ENCODE measurements around the gene SWAP70. TPM values are rescaled to one million over a fixed set of nuclear protein-coding genes. Genes with fewer than 3 reads are reported as not detected.

SWAP70 gene
- total RNA-seq = 21.4 and 53.4 TPM in 2 replicates

DNA sequence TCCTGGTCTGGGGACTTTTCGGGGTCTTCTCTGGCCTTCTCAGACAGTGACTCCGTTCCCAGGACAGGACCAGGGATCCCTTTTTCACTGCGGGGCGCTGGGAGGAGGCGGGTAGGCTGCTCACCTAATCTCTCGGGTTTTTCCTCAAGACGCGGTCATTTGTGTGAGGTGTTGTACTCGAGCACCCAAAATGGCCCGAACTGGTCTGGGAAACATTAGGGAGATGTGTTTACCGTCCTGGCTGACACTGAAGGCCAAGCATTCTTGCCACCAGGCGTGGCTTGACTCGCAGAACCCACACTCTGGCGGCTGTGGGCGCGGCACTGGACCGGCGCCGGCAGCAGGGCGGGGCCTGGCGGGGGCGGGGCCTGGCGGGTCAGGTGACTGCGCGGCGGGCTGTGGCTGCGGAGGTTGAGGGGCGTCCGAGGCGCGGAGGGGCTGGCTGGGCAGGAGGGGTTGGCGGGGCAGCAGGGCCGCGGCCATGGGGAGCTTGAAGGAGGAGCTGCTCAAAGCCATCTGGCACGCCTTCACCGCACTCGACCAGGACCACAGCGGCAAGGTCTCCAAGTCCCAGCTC, at the start of gene SWAP70:
TSS of gene SWAP70 (plus strand) at position 379 of the 577 bp plus-strand sequence. CDS start at position 482, 103 bp downstream.

Other genes with a start within 250 kb of the SWAP70 start
- gene ZNF143, start 203.1 kb upstream of the SWAP70 start, total RNA-seq = 30.9 and 35.6 TPM in 2 replicates
- gene WEE1, start 90.4 kb upstream of the SWAP70 start, total RNA-seq = 26.7 and 30.1 TPM in 2 replicates

All from smooth muscle cell of the umbilical artery (primary cell).